Activated CD8-positive, alpha-beta memory T cell treated with anti-CD3 and anti-CD28 coated beads for 36 hours (primary cell): Measurements from ENCODE around the gene EMC10. TPM values are rescaled to one million over a fixed set of nuclear protein-coding genes. Genes with fewer than 3 reads are reported as not detected.

Source experiments
- CTCF ChIA-PET: fragments of 350-600 bp; sonication (Branson Sonifier 250); formaldehyde crosslinking; loops from one replicate; lab custom pipeline; 2021; ENCODE audit warnings: antibody characterized with exemption; lab: Charles Lee
- POLR2A ChIA-PET: fragments of 350-600 bp; sonication (Branson Sonifier 250); formaldehyde crosslinking; loops from one replicate; lab custom pipeline; 2021; ENCODE audit warnings: antibody characterized with exemption; lab: Charles Lee
- total RNA-seq, 2 experiments: library from RNA; stranded (reverse); gene quantifications; one replicate each; pipeline ENCODE4 v1.2.3, GENCODE V29; 2021

The EMC10 gene
- total RNA-seq, 2 experiments from 2014 or later = 65.0 to 67.0 TPM

DNA sequence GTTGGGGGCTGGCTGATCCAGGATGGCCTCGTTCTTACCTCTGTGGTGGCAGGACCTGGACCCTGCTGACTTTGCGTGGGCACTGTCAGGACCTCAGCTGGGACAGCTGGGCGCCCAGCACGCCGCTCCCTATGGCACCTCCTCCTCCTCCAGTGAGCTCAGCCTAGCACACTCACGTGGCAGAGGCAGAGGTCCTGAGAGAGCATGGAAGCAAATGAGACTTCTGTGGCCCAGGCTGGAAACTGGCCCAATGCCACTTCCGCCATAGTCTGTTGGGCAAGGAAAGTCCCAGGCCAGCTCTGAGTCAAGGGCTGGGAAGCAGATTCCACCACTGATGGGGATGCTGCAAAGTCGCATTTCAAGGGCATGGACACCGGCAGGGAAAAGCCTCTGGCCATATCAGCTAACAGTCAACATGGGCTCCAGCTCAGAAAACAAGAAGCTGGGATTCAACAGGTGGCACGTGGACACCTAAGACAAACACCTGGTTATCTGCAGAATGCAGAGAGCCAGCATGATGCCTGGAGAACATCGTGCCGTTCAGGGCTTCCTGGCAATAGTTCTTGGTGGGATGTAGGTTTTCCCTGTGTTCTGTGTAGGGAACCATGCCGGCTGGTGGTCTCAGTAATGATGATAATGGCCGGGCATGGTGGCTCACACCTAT lies 26.9 kb upstream of the EMC10 start:
- POLR2A ChIA-PET = no interaction called here
- CTCF ChIA-PET = no interaction called here

DNA sequence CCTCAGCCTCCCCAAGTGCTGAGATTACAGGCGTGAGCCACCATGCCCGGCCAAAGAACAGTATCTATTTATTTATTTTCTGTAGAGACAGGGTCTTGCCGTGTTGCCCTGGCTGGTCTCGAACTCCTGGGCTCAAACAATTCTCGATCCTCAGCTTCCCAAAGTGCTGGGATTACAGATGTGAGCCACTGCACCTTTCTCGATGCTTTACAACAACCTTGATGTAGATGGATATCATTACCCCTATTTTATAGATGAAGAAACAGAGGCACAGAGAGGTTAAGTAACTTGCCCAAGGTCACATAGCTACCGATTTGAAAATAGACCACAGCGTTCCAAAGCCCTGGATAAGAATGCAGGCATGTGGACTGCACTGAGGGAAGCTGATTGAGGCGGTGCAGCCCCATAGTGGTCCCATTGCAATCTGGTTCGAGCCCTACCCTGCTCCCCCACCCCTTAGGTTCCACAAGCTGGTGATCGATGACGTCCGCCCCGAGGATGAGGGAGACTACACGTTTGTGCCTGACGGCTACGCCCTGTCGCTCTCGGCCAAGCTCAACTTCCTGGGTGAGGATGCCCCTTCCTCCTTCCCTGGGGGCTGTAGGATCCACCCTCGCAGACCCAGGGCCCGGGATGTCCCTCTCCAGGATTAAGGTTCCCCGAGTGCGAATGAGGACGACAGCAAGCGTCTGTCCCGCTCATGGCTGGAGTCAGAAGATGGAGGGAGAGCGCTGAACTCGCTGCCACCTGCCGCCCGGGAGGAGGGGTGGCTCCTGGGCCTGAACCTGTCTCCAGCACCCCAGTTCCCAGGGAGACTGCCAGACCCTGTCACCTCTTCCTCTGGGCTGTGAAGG lies 25.7 kb upstream of the EMC10 start:
- CTCF ChIA-PET = no interaction called here
- POLR2A ChIA-PET = interaction anchor here (0.6 kb wide), 1 partner anchor 56 kb away, joined by 6 read pairs; no protein-coding TSS in a partner anchor

DNA sequence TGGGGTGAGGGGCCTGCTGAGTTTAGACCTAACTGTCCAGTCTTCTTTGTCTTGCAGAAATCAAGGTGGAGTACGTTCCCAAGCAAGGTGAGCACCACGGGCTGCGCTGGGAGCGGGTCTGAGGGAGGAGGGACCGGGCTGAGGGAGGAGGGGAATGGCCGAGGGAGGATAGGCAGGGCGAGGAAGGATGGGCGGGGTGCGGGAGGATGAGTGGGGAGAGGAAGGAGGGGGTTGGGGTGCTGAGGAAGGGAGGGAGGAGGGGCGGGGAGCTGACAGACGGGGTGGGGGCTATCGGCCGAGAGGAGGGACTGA lies 25.1 kb upstream of the EMC10 start:
- CTCF ChIA-PET = no interaction called here
- POLR2A ChIA-PET = no interaction called here

GRCh38 chr19:50453243-50453642 lies 23.1 kb upstream of the EMC10 start:
- ChIA-PET POLR2A (no interaction called here), CTCF (no interaction called here)

DNA sequence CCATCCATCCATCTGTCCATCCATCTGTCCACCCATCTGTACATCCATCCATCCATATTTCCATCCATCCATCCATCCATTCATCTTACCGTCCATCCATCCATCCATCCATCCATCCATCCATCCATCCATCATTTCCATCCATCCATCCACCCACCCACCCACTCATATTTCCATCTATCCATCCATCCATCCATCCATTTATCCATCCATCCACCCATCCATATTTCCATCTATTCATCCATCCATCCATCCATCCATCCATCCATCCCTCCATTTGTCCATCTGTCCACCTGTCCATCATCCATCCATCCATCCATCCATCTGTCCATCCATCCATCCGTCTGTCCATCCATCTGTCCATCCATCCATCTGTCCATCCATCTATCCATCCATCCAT lies 20.3 kb upstream of the EMC10 start:
- ChIA-PET POLR2A (no interaction called here), CTCF (no interaction called here)

GRCh38 chr19:50457300-50457699 lies 19.0 kb upstream of the EMC10 start:
- ChIA-PET POLR2A (no interaction called here), CTCF (interaction anchor here (0.7 kb wide), 2 partner anchors 119 to 413 kb away, joined by 3 to 4 read pairs; no protein-coding TSS in a partner anchor)

GRCh38 chr19:50458396-50459066 lies 17.8 kb upstream of the EMC10 start:
- ChIA-PET POLR2A (no interaction called here), CTCF (no interaction called here)

DNA sequence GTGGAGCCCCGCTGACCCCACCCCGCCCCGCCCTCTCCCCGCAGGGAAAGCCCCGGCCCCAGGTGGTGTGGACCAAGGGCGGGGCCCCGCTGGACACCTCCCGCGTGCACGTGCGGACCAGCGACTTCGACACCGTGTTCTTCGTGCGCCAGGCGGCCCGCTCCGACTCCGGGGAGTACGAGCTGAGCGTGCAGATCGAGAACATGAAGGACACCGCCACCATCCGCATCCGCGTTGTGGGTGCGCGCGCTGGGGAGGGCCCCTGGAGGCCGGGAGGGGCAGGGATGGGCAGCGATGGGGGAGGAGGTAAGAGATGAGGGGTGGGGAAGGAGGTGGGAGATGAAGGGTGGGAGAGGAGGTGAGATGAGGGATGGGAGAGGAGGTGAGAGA lies 17.2 kb upstream of the EMC10 start:
- ChIA-PET POLR2A (no interaction called here), CTCF (no interaction called here)

DNA sequence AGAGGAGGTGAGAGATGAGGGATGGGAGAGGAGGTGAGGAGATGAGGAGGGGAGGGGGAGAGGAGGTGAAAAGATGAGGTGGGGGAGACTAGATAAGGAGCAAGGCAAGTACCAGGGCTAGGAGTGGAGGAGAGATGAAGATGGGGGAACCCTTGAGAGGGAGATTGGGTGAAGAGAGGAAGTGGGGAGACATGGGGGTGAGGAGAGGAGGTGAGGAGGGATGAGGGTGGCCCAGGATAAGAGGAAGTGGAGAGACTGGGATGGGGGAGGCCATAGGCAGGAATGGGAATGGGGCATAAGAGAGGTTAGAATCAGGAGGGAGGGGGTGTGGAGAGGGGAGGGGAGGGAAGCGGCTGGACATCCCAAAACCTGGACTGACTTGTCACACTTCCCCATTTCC lies 16.7 kb upstream of the EMC10 start:
- ChIA-PET POLR2A (no interaction called here), CTCF (interaction anchor here (1.5 to 2.0 kb wide), 3 partner anchors 44 to 102 kb away, joined by 5 to 7 read pairs (median 6); no protein-coding TSS in a partner anchor)

GRCh38 chr19:50460161-50460765 lies 16.0 kb upstream of the EMC10 start:
- POLR2A ChIA-PET = no interaction called here

DNA sequence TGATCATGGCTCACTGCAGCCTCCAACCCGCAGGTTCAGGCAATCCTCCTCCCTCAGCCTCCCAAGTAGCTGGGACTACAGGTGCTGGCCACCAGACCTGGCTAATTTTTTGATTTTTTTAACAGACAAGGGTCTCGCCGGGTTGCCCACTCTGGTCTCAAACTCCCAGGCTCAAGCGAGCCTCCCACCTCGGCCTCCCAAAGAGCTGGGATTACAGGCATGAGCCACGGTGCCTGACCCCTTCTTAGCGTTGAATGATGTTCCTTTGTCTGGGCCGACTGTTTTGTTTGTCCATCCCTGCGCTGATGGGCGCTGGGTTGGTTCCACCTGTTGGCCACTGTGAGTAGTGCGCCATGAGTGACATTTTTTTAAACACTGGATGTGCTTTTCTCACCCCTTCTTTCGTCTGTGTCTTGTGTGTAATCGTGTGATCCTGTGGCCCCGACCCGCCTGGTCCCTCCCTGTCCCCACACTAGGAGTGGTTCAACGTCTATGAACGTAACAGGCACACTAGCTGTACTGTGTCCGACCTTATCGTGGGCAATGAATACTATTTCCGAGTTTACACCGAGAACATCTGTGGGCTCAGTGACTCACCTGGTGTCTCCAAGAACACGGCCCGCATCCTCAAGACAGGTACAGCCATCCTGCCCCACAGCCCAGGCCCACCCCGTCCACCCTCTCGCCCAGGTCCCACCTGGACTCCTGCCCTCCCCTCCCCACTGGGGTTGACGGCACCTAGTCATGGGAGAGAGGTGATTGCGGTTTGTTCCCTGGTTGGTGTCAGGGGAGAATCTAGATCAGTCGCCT lies 15.0 kb upstream of the EMC10 start:
- POLR2A ChIA-PET = no interaction called here
- CTCF ChIA-PET = interaction anchor here (0.9 to 2.0 kb wide), 7 partner anchors 46 to 104 kb away, joined by 3 to 7 read pairs (median 6); no protein-coding TSS in a partner anchor

More at GRCh38 chr19:50460161-50460765, 16.0 kb upstream of the EMC10 start:
- CTCF ChIA-PET = interaction anchor here (0.9 to 2.0 kb wide), 5 partner anchors 45 to 103 kb away, joined by 3 to 7 read pairs (median 6); no protein-coding TSS in a partner anchor

DNA sequence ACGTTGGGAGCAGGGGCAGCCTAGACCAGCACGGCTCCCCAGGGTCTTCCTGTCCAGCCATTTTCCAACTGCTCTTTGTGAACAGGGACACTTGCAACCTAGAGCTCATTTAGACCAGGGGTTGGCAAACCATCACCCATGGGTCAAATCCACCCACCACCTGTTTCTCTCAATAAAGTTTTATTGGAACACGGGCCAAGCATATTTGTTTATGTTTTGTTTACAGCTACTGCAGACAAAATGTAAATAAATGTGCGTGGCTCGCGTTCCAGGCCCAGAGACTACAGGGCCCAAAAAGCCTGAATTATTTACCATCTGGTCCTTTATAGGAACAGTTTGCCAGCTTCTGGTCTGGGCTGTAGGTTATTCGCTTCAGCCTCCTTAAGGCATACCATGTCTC lies 13.3 kb upstream of the EMC10 start:
- ChIA-PET POLR2A (interaction anchor here (0.9 kb wide), 1 partner anchor 105 kb away, joined by 3 read pairs; no protein-coding TSS in a partner anchor), CTCF (interaction anchor here (0.8 to 1.5 kb wide), 3 partner anchors 52 to 97 kb away, joined by 3 to 6 read pairs (median 3); partner anchors contain the start of gene NAPSA)

DNA sequence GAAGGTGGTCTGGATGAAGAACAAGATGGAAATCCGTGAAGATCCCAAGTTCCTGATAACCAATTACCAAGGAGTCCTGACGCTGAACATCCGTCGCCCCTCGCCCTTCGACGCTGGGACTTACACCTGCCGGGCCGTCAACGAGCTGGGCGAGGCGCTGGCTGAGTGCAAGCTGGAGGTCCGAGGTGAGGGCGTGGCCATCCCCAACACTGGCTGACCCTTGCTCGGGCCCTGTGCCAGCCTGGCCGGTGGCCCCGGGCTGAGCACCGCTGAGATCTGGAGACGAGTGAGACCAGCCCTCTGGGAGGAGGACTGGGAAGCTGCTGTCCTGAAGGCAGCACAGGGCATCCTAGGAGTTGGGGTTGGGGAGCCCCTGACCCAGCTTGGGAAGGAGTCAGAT lies 12.0 kb upstream of the EMC10 start:
- ChIA-PET CTCF (interaction anchor here (0.9 kb wide), 1 partner anchor 214 kb away, joined by 3 read pairs; no protein-coding TSS in a partner anchor), POLR2A (no interaction called here)

DNA sequence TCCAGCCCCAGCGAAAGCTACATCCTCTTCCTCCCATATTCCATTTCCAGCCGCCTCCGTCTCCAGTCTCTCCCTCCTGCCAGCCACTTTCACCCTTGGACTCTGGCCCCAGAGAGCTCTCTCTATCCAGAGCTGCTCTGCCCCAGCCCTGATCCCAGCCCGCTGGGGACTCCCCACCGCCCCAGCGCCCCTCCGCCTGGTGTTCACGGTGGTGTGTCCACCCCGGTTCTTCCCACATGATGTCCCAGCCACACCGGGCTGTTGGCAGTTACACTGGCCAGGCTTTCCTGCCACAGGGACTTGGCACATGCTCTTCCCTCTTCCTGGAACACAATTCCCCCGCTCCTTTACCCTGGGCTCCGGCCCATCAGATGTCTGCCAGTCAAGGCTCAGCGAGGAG lies 11.3 kb upstream of the EMC10 start:
- ChIA-PET POLR2A (no interaction called here), CTCF (interaction anchor here (1.6 kb wide), 1 partner anchor 108 kb away, joined by 4 read pairs; no protein-coding TSS in a partner anchor)

GRCh38 chr19:50465986-50466705 lies 10.2 kb upstream of the EMC10 start:
- ChIA-PET CTCF (interaction anchor here (1.6 kb wide), 1 partner anchor 109 kb away, joined by 4 read pairs; no protein-coding TSS in a partner anchor), POLR2A (no interaction called here)

GRCh38 chr19:50466706-50467039 lies 9.6 kb upstream of the EMC10 start:
- ChIA-PET POLR2A (no interaction called here), CTCF (no interaction called here)

DNA sequence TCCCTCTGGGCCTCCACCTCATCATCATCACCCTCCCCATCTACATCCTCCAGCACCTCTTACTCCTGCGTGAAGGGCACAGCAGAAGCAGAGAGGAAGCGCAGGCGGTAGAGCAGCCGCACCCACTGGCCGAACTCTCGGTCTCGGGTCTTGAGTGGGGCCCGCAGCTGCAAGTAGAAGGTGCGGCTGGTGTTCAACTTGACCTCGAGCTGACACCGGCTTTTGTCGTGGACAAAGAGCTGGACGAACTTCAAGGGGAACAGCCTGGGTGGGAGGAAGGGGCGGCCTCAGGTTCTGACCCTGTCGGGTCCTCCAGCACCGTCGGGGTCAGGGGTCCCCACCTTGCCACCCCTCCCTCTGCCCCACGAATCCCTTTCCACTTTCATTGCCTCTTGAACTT lies 8.7 kb upstream of the EMC10 start:
- POLR2A ChIA-PET = no interaction called here
- CTCF ChIA-PET = no interaction called here

DNA sequence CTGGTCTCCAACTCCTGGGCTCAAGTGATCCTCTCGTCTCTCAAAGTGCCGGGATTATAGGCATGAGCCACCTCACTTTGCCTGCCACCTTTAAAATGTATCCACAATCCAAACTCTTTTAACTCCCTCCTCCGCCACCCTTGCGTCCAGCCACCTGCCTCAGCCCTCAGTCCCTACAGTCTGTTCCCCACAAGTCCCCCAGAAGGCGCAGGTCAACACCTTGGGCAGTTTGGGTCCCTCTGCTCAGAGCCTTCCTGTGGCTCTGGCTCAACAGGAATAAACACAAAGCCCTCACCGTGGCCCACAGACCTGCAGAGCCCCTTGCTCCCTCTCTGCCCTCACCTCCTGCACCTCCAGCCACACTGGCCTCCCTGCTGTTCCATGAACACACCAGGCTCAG lies 7.5 kb upstream of the EMC10 start:
- CTCF ChIA-PET = no interaction called here
- POLR2A ChIA-PET = no interaction called here
